K562 (cell line): ENCODE measurements around the gene RANGAP1. TPM values are rescaled to one million over a fixed set of nuclear protein-coding genes. Genes with fewer than 3 reads are reported as not detected.

Experiments
- EP300 ChIP-seq: IDR thresholded peaks from 2 replicates; pipeline ENCODE4 v1.6.1; 2012; ENCODE audit warnings: low read length, improper control_type of control experiment
- EP400 ChIP-seq: fragments of 450-650 bp; IDR thresholded peaks from 2 replicates; pipeline ENCODE4 v1.6.1; 2017; ENCODE audit warnings: antibody characterized with exemption, mild to moderate bottlenecking, moderate library complexity
- GATA2 ChIP-seq: sonication (generic); formaldehyde crosslinking; IDR thresholded peaks from 2 replicates; pipeline ENCODE4 v1.4.0; 2020; ENCODE audit warnings: mild to moderate bottlenecking, missing genetic modification reagents
- JUND ChIP-seq, 2 experiments: IDR thresholded peaks; 2 replicates in 1 of 2; 3 replicates in 1 of 2; pipeline ENCODE4 v1.6.1; 2011; ENCODE audit warnings: borderline replicate concordance in 2 of 2, low read depth in 2 of 2, low read length in 2 of 2, improper control_type of control experiment in 1 of 2, missing biosample characterization in 1 of 2, missing genetic modification characterization in 1 of 2, missing genetic modification reagents in 1 of 2
- MGA ChIP-seq: fragments of 450-650 bp; IDR thresholded peaks from 2 replicates; pipeline ENCODE4 v1.6.1; 2016; ENCODE audit warnings: mild to moderate bottlenecking, moderate library complexity
- SMAD2 ChIP-seq: fragments of 150-350 bp; IDR thresholded peaks from 2 replicates; pipeline ENCODE4 v1.6.1; 2014; ENCODE audit warnings: low read depth, mild to moderate bottlenecking, low read length
- SMARCA4 ChIP-seq: fragments of 450-650 bp; IDR thresholded peaks from 2 replicates; pipeline ENCODE4 v1.6.1; 2016
- ZNF398 ChIP-seq: fragments of 250-450 bp; sonication (Bioruptor Pico); IDR thresholded peaks from 2 replicates; pipeline ENCODE4 v1.8.0; 2021; ENCODE audit warnings: moderate library complexity, mild to moderate bottlenecking, inconsistent platforms
- ZNF699 ChIP-seq: fragments of 250-450 bp; sonication (Bioruptor Pico); IDR thresholded peaks from 2 replicates; pipeline ENCODE4 v1.8.0; 2021; ENCODE audit warnings: mild to moderate bottlenecking, moderate library complexity; ENCODE audit not compliant: insufficient replicate concordance
- polyA plus RNA-seq, 8 experiments: library from polyadenylated mRNA; depleted of rRNA in 4 of 8; stranded (reverse) in 5 of 8; unstranded in 3 of 8; fragments of >200 nt; fragmentation: Nextera tagmentation in 2 of 8; fragmentation: Illumina TruSeq in 1 of 8; extraction: Ambion mirVana in 2 of 8; extraction: Trizol in 1 of 8; gene quantifications; 2 replicates each; pipeline versions ENCODE4 v1.2.1 to v1.2.3, GENCODE V29; 2011 to 2014; ENCODE audit warnings: inconsistent platforms in 1 of 8, missing spikeins in 1 of 8
- total RNA-seq, 7 experiments: library from RNA; depleted of rRNA in 6 of 7; stranded (reverse); fragments of >200 nt in 6 of 7; fragmentation: Illumina TruSeq in 2 of 7; extraction: Trizol in 2 of 7; gene quantifications; 2 replicates each; pipeline versions ENCODE4 v1.2.1 to v1.2.3, GENCODE V29; 2011 to 2021; ENCODE audit warnings: low replicate concordance in 1 of 7

The RANGAP1 gene
- total and polyA plus RNA-seq, 9 of the 15 experiments (the other 6 are each of a cell fraction or from before 2014, with no cell fraction given): 2.1 to 104 (median 50.6) TPM

GRCh38 chr22:41217553-41218157 is 68.3 kb downstream of the RANGAP1 start (continued):
- TF ChIP-seq MGA (peak; percentile 18; the same call in 1 of the 2 replicates), SMARCA4 (peak; percentile 27; the same call in 1 of the 2 replicates), EP300 (peak; percentile 29; the same call in 1 of the 2 replicates), EP400 (0 out of 2 replicates have a peak, but pooled peaks have one; percentile 30), SMAD2 (no peak), ZNF398 (CRISPR knock-in tag) (no peak), GATA2 (no peak), ZNF699 (CRISPR knock-in tag) (no peak), JUND (IDR thresholded peaks at IDR 0.05; ENCODE audit: borderline replicate concordance, low read depth, low read length) (peak; percentile 56; the same call in 1 of the 2 replicates), JUND (tag; IDR thresholded peaks at IDR 0.05; ENCODE audit: borderline replicate concordance, low read depth, low read length) (no peak)
